Measurements from ENCODE around the gene CLCN7. TPM values are rescaled to one million over a fixed set of nuclear protein-coding genes. Genes with fewer than 3 reads are reported as not detected.
A peak's percentile ranks its signal among the peaks of the same experiment; 100 is the strongest.

Gene CLCN7
- total and polyA plus RNA-seq, 2 of the 13 experiments (the other 11 are each of a cell fraction or from before 2014, with no cell fraction given) = 24.6 to 25.1 TPM

DNA sequence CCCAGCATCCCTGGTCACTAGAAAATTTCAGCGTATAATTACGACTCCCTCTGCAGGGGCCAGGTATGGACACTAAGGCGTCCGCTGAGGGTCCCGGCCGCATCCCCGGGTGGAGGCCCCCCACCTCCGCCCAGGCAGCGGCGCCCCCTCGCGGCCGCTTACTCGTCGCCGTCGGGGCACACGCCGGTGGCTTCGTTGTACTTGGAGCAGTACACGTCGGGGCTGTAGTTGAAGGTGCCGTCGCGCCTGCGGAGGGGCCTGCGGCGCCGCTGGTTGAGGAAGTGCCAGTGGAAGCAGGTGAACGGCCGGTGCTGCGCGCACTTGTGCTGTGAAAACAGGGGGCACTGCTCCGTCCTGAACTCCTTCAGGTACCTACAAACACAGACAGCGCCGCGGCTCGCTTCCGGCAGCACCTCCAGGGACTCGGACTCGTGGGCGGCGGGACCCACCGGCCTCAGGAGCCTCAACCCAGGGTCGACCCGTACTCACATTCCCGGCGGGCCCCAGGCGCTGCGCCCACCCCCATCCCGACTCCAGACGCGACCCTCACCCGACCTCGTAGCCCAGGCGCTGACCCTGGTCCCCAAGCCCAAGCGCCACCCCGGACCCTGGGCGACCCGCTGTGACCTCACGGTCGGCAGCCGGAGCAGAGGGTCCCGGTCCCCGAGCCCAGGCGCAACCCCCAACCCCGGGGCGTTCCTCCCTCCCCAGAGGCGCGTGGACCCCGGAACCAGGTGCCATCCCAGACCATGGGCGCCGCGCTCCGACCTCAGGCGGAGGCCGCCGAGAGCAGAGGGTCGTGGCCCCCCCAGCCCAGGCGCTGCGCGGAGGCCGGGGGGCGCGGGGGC, 60.9 kb downstream of the CLCN7 start (continued):
- TF ChIP-seq, protein P1, sequence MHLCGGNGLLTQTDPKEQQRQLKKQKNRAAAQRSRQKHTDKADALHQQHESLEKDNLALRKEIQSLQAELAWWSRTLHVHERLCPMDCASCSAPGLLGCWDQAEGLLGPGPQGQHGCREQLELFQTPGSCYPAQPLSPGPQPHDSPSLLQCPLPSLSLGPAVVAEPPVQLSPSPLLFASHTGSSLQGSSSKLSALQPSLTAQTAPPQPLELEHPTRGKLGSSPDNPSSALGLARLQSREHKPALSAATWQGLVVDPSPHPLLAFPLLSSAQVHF (CRISPR knock-in tag; IDR thresholded peaks at IDR 0.05) = no peak
- 0 out of 2 replicates have a peak, but pooled peaks have one; percentile 45 for TF ChIP-seq ADNP (CRISPR knock-in tag; IDR thresholded peaks at IDR 0.05)
- TF ChIP-seq, protein P2, sequence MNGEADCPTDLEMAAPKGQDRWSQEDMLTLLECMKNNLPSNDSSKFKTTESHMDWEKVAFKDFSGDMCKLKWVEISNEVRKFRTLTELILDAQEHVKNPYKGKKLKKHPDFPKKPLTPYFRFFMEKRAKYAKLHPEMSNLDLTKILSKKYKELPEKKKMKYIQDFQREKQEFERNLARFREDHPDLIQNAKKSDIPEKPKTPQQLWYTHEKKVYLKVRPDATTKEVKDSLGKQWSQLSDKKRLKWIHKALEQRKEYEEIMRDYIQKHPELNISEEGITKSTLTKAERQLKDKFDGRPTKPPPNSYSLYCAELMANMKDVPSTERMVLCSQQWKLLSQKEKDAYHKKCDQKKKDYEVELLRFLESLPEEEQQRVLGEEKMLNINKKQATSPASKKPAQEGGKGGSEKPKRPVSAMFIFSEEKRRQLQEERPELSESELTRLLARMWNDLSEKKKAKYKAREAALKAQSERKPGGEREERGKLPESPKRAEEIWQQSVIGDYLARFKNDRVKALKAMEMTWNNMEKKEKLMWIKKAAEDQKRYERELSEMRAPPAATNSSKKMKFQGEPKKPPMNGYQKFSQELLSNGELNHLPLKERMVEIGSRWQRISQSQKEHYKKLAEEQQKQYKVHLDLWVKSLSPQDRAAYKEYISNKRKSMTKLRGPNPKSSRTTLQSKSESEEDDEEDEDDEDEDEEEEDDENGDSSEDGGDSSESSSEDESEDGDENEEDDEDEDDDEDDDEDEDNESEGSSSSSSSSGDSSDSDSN (CRISPR knock-in tag; IDR thresholded peaks at IDR 0.05) = peak; percentile 59; the same call in 1 of the 2 replicates
- TF ChIP-seq, protein P3, sequence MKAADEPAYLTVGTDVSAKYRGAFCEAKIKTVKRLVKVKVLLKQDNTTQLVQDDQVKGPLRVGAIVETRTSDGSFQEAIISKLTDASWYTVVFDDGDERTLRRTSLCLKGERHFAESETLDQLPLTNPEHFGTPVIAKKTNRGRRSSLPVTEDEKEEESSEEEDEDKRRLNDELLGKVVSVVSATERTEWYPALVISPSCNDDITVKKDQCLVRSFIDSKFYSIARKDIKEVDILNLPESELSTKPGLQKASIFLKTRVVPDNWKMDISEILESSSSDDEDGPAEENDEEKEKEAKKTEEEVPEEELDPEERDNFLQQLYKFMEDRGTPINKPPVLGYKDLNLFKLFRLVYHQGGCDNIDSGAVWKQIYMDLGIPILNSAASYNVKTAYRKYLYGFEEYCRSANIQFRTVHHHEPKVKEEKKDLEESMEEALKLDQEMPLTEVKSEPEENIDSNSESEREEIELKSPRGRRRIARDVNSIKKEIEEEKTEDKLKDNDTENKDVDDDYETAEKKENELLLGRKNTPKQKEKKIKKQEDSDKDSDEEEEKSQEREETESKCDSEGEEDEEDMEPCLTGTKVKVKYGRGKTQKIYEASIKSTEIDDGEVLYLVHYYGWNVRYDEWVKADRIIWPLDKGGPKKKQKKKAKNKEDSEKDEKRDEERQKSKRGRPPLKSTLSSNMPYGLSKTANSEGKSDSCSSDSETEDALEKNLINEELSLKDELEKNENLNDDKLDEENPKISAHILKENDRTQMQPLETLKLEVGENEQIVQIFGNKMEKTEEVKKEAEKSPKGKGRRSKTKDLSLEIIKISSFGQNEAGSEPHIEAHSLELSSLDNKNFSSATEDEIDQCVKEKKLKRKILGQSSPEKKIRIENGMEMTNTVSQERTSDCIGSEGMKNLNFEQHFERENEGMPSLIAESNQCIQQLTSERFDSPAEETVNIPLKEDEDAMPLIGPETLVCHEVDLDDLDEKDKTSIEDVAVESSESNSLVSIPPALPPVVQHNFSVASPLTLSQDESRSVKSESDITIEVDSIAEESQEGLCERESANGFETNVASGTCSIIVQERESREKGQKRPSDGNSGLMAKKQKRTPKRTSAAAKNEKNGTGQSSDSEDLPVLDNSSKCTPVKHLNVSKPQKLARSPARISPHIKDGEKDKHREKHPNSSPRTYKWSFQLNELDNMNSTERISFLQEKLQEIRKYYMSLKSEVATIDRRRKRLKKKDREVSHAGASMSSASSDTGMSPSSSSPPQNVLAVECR (CRISPR knock-in tag; IDR thresholded peaks at IDR 0.05; ENCODE audit: borderline replicate concordance) = peak; percentile 44; the same call in 1 of the 2 replicates
- TF ChIP-seq NR1H2 (CRISPR knock-in tag; IDR thresholded peaks at IDR 0.05; ENCODE audit: borderline replicate concordance, low read depth) = no peak
- TF ChIP-seq STAG1 (CRISPR knock-in tag; IDR thresholded peaks at IDR 0.05) = peak; percentile 59
- no peak for TF ChIP-seq RARA (CRISPR knock-in tag; IDR thresholded peaks at IDR 0.05)
- TF ChIP-seq, protein P4, sequence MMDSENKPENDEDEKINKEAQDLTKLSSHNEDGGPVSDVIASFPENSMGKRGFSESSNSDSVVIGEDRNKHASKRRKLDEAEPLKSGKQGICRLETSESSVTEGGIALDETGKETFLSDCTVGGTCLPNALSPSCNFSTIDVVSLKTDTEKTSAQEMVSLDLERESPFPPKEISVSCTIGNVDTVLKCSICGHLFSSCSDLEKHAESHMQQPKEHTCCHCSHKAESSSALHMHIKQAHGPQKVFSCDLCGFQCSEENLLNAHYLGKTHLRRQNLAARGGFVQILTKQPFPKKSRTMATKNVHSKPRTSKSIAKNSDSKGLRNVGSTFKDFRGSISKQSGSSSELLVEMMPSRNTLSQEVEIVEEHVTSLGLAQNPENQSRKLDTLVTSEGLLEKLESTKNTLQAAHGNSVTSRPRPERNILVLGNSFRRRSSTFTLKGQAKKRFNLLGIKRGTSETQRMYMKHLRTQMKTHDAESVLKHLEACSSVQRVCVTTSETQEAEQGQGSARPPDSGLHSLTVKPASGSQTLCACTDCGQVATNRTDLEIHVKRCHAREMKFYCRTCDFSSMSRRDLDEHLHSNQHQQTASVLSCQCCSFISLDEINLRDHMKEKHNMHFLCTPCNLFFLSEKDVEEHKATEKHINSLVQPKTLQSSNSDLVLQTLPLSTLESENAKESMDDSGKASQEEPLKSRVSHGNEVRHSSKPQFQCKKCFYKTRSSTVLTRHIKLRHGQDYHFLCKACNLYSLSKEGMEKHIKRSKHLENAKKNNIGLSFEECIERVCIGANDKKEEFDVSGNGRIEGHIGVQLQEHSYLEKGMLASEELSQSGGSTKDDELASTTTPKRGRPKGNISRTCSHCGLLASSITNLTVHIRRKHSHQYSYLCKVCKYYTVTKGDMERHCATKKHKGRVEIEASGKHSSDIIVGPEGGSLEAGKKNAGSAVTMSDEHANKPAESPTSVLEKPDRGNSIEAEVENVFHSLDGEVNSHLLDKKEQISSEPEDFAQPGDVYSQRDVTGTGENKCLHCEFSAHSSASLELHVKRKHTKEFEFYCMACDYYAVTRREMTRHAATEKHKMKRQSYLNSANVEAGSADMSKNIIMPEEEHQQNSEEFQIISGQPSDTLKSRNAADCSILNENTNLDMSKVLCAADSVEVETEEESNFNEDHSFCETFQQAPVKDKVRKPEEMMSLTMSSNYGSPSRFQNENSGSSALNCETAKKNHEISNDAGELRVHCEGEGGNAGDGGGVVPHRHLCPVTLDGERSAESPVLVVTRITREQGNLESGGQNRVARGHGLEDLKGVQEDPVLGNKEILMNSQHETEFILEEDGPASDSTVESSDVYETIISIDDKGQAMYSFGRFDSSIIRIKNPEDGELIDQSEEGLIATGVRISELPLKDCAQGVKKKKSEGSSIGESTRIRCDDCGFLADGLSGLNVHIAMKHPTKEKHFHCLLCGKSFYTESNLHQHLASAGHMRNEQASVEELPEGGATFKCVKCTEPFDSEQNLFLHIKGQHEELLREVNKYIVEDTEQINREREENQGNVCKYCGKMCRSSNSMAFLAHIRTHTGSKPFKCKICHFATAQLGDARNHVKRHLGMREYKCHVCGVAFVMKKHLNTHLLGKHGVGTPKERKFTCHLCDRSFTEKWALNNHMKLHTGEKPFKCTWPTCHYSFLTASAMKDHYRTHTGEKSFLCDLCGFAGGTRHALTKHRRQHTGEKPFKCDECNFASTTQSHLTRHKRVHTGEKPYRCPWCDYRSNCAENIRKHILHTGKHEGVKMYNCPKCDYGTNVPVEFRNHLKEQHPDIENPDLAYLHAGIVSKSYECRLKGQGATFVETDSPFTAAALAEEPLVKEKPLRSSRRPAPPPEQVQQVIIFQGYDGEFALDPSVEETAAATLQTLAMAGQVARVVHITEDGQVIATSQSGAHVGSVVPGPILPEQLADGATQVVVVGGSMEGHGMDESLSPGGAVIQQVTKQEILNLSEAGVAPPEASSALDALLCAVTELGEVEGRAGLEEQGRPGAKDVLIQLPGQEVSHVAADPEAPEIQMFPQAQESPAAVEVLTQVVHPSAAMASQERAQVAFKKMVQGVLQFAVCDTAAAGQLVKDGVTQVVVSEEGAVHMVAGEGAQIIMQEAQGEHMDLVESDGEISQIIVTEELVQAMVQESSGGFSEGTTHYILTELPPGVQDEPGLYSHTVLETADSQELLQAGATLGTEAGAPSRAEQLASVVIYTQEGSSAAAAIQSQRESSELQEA (CRISPR knock-in tag; IDR thresholded peaks at IDR 0.05; ENCODE audit: not compliant biosample characterization) = peak; percentile 21
- no peak for TF ChIP-seq ZNF709 (CRISPR knock-in tag; IDR thresholded peaks at IDR 0.05)
- TF ChIP-seq NR3C1 (CRISPR knock-in tag; IDR thresholded peaks at IDR 0.05) = no peak
